Mesodermal cell (in vitro differentiated cells): ENCODE data around the gene SLC30A3.

Experiments used
- H3K27ac ChIP-seq: 2 replicates; pipeline ENCODE4 v1.7.0; 2013; ENCODE audit warnings: mild to moderate bottlenecking, low read depth, low read length, moderate library complexity; ENCODE audit not compliant: severe bottlenecking
- H3K36me3 ChIP-seq: 2 replicates; pipeline ENCODE4 v1.7.1; 2013; ENCODE audit warnings: mild to moderate bottlenecking, low read length, moderate library complexity; ENCODE audit not compliant: control insufficient read depth, insufficient read depth
- H3K4me1 ChIP-seq: one replicate; pipeline ENCODE4 v1.7.1; 2013; ENCODE audit warnings: mild to moderate bottlenecking, low read length; ENCODE audit not compliant: insufficient read depth, control insufficient read depth, poor library complexity, severe bottlenecking
- H3K4me3 ChIP-seq: 2 replicates; pipeline ENCODE4 v1.7.0; 2013; ENCODE audit warnings: low read length, control low read depth, mild to moderate bottlenecking; ENCODE audit not compliant: insufficient read depth, poor library complexity, severe bottlenecking; ENCODE audit errors: extremely low read depth
- H3K9me3 ChIP-seq: 2 replicates; pipeline ENCODE4 v1.7.1; 2013; ENCODE audit warnings: mild to moderate bottlenecking, low read length, moderate library complexity; ENCODE audit not compliant: control insufficient read depth
- WGBS, 2 experiments: methylation state at CpG; one replicate each; pipeline ENCODE4 v1.1.5; 2013; ENCODE audit warnings: missing lambda C conversion rate in 2 of 2; ENCODE audit not compliant: insufficient coverage in 2 of 2; 5-methylcytosine and 5-hydroxymethylcytosine counted together

The SLC30A3 gene

DNA sequence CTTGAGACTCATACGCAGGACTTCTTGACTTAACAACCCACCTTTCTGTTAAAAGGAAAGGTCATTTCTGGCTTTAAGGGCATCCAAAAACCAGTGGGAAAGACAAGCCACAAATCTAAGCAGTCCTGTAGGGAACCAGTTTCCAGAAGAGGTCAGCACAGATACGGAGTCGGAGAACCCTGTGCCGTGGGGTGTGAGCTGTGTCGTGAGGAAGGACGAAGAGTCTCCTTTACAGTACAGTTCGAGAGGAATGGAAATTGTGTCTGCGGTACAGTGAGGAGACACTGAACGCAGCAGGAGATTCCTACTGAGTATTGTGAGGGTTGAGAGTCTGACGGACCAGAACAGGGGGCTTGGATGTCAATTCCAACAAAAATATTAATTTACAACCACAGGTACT is 17.7 kb downstream of the SLC30A3 start:
- Histone ChIP-seq H3K36me3 (peaks cover 45% of the 10 kb centered on the region), H3K27ac (no peak overlapping the region), H3K4me1 (no peaks in the 10 kb centered on the region), H3K9me3 (no peaks in the 10 kb centered on the region), H3K4me3 (no peak overlapping the region)
- WGBS, 2 experiments: 91 to 93% methylated on average over 8 of the region's 10 CpGs

DNA sequence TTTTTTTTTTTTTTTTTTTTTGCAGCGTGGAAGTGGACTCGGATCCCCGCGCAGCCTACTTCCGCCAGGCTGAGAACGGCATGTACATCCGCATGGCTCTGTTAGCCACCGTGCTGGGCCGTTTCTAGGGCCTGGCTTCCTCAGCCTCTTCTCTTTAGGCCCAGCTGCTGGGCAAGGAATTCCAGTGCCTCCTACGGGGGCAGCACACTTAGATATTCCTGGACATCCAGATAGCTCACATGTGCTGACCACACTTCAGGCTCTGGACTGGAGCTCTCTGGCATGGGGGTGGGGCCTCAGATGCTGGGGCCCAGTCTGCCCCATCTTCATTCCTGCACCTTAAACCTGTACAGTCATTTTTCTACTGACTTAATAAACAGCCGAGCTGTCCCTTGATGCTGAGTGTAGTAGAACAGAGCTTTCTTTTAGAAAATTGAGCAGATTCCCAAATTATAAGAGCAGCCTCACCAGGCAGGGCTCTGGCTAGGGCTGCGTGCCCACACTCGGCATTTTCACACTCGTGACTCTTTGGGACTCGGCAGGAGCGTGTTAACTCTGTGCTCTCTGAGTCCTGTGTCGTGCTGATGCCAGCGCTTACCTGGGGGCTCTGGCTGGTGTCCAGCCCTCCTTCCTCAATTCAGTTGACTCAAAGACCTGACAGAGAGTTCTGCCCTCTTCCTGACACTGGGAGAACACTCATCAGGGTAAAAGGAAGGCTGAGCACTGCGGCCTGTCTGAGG is 19.3 kb downstream of the SLC30A3 start:
- Histone ChIP-seq H3K4me3 (no peak overlapping the region), H3K27ac (no peak overlapping the region), H3K36me3 (peaks cover 53% of the 10 kb centered on the region), H3K4me1 (no peaks in the 10 kb centered on the region), H3K9me3 (no peaks in the 10 kb centered on the region)
- 96 to 98% methylated on average over 17 to 18 of the region's 19 CpGs for whole genome bisulfite sequencing, 2 experiments

DNA sequence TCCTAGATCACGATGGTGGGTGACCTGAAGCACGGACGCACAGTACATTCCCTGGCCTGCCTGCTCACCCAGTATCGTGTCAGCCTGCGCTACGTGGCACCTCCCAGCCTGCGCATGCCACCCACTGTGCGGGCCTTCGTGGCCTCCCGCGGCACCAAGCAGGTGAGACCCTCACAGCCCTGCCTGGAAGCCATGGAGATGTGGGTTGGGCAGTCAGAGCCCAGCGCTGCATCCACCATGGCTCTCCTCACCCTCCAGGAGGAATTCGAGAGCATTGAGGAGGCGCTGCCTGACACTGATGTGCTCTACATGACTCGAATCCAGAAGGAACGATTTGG is 20.3 kb downstream of the SLC30A3 start:
- no peak overlapping the region for H3K27ac ChIP-seq
- WGBS, 2 experiments: 95 to 98% methylated on average over 9 to 16 of the region's 16 CpGs
- H3K36me3 ChIP-seq: peaks cover 63% of the 10 kb centered on the region
- H3K9me3 ChIP-seq: no peaks in the 10 kb centered on the region
- no peak overlapping the region for H3K4me3 ChIP-seq
- H3K4me1 ChIP-seq: no peaks in the 10 kb centered on the region

DNA sequence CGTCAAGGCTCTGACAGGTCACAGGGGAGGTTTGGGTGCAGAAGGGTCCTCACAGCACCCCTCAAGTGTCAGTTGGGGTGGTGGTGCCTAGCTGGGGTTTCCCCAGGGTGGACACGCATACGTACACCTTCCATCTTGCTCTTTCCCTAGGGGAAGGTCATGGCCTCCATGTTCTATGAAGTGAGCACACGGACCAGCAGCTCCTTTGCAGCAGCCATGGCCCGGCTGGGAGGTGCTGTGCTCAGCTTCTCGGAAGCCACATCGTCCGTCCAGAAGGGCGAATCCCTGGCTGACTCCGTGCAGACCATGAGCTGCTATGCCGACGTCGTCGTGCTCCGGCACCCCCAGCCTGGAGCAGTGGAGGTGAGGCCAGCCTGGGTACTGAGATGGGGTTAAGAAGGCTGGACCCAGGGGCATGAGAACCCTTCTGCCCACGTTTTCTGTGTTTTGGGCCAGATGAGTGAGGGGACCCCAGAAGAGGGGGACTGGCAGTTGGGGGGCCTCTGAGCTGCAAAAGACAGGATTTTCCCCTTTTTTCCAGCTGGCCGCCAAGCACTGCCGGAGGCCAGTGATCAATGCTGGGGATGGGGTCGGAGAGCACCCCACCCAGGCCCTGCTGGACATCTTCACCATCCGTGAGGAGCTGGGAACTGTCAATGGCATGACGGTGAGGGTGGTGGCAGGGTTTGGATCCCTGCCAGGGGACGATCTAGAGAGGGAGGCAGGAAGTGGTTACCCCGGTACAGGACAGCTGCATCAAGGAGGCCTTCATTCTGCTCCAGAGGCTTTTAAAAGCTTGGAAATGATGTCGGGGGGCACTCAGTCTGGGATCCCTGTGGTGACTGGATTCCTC is 20.9 kb downstream of the SLC30A3 start:
- no peak overlapping the region for H3K27ac ChIP-seq
- H3K4me3 ChIP-seq: no peak overlapping the region
- H3K9me3 ChIP-seq: no peaks in the 10 kb centered on the region
- 95 to 96% methylated on average over 20 to 24 of the region's 24 CpGs for WGBS, 2 experiments
- H3K36me3 ChIP-seq: peaks cover 69% of the 10 kb centered on the region
- H3K4me1 ChIP-seq: no peaks in the 10 kb centered on the region

DNA sequence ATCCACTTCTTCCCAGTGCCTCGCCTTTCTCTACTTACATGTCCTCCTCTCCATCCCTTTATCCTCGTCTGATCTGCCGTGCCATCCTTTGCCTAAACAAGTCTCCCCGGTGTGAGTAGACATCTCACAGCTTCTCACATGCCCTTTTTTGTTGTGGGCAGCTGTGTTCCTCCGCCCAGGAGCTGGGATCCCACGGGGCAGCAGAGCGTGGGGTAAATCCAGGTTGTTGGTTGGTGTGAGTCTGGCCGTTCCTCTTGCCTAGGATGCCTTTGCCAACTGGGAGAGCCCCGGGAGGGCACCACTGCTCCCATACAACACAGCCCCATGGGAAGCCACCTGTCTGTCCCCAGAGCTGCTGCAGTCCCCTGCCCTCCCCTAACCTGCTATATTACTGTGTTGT is 22.4 kb downstream of the SLC30A3 start:
- Histone ChIP-seq H3K36me3 (peaks cover 85% of the 10 kb centered on the region), H3K9me3 (no peaks in the 10 kb centered on the region), H3K27ac (no peak overlapping the region), H3K4me1 (no peaks in the 10 kb centered on the region), H3K4me3 (no peak overlapping the region)
- 93 to 100% methylated on average over 3 to 5 of the region's 9 CpGs for WGBS, 2 experiments

DNA sequence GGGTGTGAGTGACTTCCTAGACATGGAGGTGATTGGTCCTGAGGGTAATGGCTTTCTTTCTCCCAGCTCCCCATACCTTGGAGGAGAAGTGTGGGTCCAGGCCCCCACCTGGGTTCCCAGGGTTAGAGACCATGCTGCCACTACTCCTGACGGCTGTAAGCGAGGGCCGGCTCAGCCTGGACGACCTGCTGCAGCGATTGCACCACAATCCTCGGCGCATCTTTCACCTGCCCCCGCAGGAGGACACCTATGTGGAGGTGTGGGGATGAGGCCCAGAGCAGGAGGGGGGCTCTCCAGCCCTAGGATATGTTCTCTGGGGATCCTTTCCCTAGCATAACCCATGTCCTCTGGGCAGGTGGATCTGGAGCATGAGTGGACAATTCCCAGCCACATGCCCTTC is 23.9 kb downstream of the SLC30A3 start:
- H3K9me3 ChIP-seq: no peaks in the 10 kb centered on the region
- no peak overlapping the region for H3K27ac ChIP-seq
- no peak overlapping the region for H3K4me3 ChIP-seq
- 99 to 100% methylated on average over 3 to 8 of the region's 8 CpGs for WGBS, 2 experiments
- peaks cover 93% of the 10 kb centered on the region for H3K36me3 ChIP-seq
- H3K4me1 ChIP-seq: no peaks in the 10 kb centered on the region

DNA sequence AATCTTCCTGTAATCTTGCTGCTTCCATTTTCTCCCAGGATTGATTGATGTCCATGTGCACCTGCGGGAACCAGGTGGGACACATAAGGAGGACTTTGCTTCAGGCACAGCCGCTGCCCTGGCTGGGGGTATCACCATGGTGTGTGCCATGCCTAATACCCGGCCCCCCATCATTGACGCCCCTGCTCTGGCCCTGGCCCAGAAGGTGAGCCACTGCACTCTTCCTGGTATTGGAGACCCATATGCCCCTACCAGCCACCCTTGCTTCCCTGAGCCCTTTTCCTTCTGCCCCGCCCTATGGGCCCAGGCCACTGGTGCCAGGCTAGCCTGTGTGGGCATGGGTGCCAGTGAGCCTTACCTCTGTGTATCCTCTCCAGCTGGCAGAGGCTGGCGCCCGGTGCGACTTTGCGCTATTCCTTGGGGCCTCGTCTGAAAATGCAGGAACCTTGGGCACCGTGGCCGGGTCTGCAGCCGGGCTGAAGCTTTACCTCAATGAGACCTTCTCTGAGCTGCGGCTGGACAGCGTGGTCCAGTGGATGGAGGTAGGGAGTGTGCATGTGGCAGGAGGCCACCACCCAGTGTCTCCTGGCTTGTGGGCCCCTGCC is 25.4 kb downstream of the SLC30A3 start:
- H3K4me3 ChIP-seq: no peak overlapping the region
- H3K36me3 ChIP-seq: peaks cover 93% of the 10 kb centered on the region
- H3K9me3 ChIP-seq: no peaks in the 10 kb centered on the region
- H3K27ac ChIP-seq: no peak overlapping the region
- no peaks in the 10 kb centered on the region for H3K4me1 ChIP-seq
- WGBS, 2 experiments: 94 to 99% methylated on average over 13 to 15 of the region's 15 CpGs

DNA sequence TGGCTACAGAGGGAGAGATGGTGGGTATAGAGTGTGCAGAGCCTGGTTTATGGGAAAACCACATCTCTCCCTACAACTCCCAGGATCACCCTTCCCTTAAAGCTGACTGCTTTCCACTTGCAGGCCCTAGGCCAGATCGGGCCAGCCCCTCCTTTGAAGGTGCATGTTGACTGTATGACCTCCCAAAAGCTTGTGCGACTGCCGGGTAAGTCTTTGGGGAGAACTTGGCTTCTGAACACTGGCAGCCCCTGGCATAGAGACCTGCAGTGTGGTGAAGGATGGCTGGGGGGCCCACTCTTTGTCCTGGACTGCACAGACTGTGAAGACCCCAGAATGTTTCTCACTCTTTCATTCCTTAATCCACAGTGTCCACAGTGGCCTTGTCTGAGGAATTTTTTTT is 26.2 kb downstream of the SLC30A3 start:
- Histone ChIP-seq H3K4me1 (no peaks in the 10 kb centered on the region), H3K27ac (no peak overlapping the region), H3K36me3 (peaks cover 93% of the 10 kb centered on the region), H3K9me3 (no peaks in the 10 kb centered on the region), H3K4me3 (no peak overlapping the region)
- 92 to 93% methylated on average over 3 of the region's 3 CpGs for WGBS, 2 experiments

DNA sequence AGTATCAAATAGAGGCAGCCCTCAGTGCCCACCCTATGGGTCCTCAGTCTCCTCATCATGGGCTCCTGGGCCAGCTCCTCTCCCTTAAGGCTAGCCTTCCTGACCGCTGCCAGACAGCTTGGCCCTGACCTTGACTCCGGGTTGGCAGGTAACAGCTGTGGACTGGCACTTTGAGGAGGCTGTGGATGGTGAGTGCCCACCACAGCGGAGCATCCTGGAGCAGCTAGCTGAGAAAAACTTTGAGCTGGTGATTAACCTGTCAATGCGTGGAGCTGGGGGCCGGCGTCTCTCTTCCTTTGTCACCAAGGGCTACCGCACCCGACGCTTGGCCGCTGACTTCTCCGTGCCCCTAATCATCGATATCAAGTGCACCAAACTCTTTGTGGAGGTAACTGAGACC is 26.7 kb downstream of the SLC30A3 start:
- Histone ChIP-seq H3K4me1 (no peaks in the 10 kb centered on the region), H3K36me3 (peaks cover 93% of the 10 kb centered on the region), H3K27ac (no peak overlapping the region), H3K9me3 (no peaks in the 10 kb centered on the region), H3K4me3 (no peak overlapping the region)
- 96 to 100% methylated on average over 9 to 12 of the region's 12 CpGs for WGBS, 2 experiments

DNA sequence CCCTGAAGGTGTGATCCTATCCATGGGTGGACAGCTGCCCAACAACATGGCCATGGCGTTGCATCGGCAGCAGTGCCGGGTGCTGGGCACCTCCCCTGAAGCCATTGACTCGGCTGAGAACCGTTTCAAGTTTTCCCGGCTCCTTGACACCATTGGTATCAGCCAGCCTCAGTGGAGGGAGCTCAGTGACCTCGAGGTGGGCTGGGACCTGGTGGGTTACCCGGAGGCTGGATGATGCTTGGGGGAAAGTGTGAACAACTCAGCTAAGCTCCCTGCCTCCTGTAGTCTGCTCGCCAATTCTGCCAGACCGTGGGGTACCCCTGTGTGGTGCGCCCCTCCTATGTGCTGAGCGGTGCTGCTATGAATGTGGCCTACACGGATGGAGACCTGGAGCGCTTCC is 29.5 kb downstream of the SLC30A3 start:
- Histone ChIP-seq H3K27ac (no peak overlapping the region), H3K36me3 (peaks cover 88% of the 10 kb centered on the region), H3K9me3 (no peaks in the 10 kb centered on the region), H3K4me3 (no peak overlapping the region), H3K4me1 (no peaks in the 10 kb centered on the region)
- 97 to 98% methylated on average over 12 to 14 of the region's 14 CpGs for WGBS, 2 experiments
